HTERT RPE-1 (cell line): ENCODE data around the gene SLC19A1.
"Not testable (repeated sequence)": the region's sequence is repeated elsewhere in the genome, so short reads cannot be mapped to it uniquely, and the experiment has no call there.

Source experiments
- in situ Hi-C: fragments of 300-500 bp; cut with MboI; formaldehyde crosslinking; loops from 4 replicates; pipeline ENCODE4 v1.14.3; 2020; ENCODE audit warnings: low sequenced_read_pairs

The SLC19A1 gene

GRCh38 chr21:45508607-45509565, 33.4 kb downstream of the SLC19A1 start:
- in situ Hi-C loops, result no loop called here

DNA sequence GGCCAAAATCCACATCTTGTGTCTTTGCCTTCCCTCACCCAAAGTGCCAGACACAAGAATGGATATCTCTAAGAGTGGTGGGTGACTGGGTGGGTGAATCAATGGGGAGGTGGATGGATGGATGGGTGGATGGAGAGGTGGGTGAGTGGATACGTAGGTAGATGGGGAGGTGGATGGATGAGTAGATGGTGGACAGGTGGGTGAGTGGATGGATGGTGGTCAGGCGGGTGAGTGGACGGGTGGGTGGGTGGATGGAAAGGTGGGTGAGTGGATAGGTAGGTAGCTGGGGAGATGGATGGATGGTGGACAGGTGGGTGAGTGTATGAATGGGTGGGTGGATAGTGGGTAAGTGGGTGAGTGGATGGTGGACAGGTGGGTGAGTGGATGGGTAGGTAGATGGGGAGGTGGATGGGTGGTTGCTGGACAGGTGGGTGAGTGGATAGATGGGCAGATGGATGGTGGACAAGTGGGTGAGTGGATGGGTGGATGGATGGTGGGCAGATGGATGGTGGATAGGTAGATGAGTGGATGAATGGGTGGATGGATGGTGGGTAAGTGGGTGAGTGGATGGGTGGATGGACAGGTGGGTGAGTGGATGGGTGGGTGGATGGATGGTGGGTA, 34.2 kb downstream of the SLC19A1 start:
- in situ Hi-C loops, result no loop called here

DNA sequence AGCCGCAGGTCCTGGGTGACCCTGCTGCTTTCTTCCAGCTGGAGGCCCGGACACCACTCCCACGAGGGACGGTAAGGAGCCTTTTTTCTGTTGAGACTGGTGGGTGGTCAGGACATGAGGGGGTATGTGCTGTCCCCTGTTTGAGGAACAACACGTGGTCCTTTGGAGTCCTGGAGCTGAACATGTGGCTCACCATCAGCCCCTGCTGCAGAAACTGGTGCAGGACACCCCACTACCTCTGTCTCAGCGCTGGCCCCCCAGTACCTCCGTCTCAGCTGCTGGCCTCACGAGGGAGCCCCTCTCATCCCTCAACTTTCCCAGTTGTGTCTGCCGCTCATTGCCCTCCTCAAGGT, 34.7 kb downstream of the SLC19A1 start:
- in situ Hi-C loops, result no loop called here

- in situ Hi-C loops, result no loop called here
These were observed 35.3 kb downstream of the SLC19A1 start for GRCh38 chr21:45506836-45507522.

DNA sequence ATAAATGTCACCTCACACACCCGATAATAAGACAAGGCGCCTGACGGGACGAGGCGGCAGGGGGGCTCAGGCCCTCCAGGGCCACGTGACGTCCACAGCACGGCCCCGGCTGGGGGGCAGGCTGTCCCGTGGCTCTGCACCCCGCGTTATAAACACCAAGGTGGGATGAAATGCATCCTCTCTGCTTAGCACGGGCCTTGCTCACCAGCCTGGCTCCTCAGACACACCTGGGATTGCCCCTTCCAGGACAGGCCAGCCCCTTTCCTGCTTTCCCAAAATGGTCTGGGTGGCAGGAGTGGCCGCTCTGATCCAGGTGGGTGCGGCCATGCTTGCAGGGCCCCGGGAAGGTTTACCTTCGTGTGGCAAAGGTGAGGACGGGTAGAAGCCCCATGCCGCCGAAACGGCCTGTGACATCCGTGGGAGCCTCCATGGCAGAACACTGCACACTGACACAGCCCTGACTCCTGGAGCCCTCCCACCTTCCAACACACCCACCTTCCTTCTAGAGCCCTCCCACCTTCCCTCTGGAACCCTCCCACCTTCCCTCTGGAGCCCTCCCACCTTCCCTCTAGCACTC, 35.9 kb downstream of the SLC19A1 start:
- in situ Hi-C loops, result no loop called here

GRCh38 chr21:45505416-45506021, 36.7 kb downstream of the SLC19A1 start:
- in situ Hi-C loops, result no loop called here

DNA sequence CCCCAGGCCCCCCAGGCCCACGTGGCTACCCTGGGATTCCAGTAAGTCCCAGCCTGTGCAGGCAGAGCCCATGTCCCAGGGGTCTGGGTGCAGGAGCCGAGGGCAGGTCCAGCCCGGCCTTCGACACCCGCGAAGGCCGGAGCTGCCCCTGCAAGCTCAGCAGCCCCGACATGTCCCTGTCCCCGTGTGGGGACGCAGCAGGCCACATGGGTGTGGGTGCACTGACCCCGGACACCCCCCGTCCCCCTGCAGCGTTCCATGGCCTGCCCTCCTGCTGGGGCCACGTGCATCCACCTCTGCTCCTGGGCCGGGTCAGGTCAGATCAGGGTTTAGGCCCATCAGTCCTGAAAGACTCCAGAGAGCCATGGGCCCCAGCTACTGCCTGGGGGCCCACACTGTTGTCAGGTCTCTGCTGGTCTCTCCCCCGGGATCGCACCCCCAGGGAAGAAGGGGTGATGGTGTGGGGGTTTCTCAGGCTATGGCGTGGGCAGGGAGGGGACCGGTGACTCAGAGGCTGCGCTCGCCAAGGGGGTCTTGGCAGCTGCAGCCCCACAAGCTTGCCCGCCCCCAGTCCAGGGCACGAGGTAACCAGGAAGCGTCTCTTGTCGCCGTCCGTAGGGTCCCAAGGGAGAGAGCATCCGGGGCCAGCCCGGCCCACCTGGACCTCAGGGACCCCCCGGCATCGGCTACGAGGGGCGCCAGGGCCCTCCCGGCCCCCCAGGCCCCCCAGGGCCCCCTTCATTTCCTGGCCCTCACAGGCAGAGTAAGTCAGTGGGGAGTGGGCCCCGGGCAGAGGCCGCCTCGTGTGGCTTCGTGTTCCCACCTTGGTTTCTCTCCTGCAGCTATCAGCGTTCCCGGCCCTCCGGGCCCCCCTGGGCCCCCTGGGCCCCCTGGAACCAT, 37.5 kb downstream of the SLC19A1 start:
- in situ Hi-C loops, result no loop called here

GRCh38 chr21:45504021-45504515, 38.2 kb downstream of the SLC19A1 start:
- in situ Hi-C loops, result no loop called here

DNA sequence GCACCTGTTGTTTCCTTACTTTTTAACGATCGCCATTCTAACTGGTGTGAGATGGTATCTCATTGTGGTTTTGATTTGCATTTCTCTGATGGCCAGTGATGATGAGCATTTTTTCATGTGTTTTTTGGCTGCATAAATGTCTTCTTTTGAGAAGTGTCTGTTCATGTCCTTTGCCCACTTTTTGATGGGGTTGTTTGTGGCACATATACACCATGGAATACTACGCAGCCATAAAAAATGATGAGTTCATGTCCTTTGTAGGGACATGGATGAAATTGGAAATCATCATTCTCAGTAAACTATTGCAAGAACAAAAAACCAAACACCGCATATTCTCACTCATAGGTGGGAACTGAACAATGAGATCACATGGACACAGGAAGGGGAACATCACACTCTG, 39.0 kb downstream of the SLC19A1 start:
- in situ Hi-C loops, result not testable (repeated sequence)

GRCh38 chr21:45502600-45502999, 39.6 kb downstream of the SLC19A1 start:
- in situ Hi-C loops, result no loop called here

- in situ Hi-C loops, result no loop called here
These were observed 40.3 kb downstream of the SLC19A1 start for GRCh38 chr21:45502006-45502345.

DNA sequence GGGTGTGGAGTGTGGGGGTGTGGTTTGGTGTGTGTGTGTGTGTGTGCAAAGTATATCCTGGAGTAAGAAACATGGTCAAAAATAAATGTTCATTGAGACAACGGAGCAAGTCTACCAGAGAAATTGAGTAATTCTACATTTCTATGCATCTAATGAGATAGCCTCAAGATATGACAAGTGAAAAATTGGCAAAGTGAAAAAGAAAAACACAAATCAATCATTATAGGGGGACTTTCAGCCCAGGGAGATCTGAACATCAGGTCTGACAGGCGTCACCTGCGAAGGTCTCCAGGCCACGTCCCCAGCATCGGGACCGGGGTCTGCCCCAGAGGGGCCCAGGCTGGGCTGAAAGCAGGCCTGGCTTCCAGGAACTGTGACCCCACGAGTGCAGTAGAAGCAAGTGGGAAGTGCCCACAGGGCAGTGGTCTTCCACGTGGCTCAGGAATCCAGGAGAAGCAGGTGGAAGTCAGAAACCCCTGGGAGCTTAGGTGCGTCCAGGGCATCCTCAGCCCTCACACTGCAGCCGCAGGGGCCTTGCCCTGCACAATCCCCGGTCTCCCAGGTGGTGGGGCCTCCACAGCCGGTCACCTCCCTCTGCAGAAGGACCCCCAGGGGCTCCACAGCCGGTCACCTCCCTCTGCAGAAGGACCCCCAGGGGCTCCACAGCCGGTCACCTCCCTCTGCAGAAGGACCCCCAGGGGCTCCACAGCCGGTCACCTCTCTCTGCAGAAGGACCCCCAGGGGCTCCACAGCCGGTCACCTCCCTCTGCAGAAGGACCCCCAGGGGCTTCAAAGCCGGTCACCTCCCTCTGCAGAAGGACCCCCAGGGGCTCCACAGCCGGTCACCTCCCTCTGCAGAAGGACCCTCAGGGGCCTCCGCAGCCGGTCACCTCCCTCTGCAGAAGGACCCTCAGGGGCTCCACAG, 40.9 kb downstream of the SLC19A1 start:
- in situ Hi-C loops, result not testable (repeated sequence)

- in situ Hi-C loops, result no loop called here
These were observed 42.2 kb downstream of the SLC19A1 start for GRCh38 chr21:45499970-45500577.

- in situ Hi-C loops, result no loop called here
These were observed 43.0 kb downstream of the SLC19A1 start for GRCh38 chr21:45499201-45499750.

DNA sequence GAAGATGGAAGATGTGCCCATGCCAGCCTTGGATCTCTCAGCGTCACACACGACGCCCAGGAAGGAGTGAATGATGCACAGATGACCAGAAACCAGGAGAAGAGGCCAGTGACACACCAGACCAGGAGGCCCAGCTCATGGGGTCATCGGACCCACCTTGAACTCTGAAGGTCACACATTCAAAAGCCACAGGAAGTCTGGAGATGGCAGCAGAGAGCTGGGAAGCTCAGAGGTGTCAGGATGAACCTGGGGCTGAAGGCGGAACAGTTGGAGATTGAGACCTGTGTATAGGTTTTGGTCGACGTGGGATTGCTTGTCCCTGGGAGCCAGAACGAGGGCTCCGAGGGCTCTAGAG, 43.6 kb downstream of the SLC19A1 start:
- in situ Hi-C loops, result no loop called here

GRCh38 chr21:45497846-45498645, 44.2 kb downstream of the SLC19A1 start:
- in situ Hi-C loops, result no loop called here
